ENCODE results near the gene UCK2. TPM values are rescaled to one million over a fixed set of nuclear protein-coding genes. Genes with fewer than 3 reads are reported as not detected.

The UCK2 gene
- total RNA-seq, 1 donor from 2014 or later, result 110 TPM

DNA sequence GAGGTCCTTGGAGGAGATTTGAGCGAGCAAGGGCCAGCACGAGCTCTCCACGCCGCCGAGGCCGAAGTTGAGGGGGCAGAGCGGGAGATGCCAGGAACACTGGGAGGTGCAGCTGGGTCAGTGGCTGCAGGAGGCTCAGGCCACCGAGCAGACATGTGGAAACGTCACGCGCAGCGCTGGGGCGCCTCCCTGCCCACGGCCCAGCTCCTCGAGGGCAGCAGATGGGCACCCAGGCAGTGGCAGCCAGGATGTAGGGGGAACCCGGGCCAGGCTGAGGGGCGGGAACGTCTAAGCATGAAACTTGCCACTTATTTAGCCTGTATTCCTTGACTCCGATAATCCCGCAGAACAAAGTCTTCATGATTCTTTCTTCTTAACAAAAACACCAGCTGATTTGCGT lies 114.1 kb downstream of the UCK2 start:
- H3K27ac Mint-ChIP-seq, result no peak overlapping the region

DNA sequence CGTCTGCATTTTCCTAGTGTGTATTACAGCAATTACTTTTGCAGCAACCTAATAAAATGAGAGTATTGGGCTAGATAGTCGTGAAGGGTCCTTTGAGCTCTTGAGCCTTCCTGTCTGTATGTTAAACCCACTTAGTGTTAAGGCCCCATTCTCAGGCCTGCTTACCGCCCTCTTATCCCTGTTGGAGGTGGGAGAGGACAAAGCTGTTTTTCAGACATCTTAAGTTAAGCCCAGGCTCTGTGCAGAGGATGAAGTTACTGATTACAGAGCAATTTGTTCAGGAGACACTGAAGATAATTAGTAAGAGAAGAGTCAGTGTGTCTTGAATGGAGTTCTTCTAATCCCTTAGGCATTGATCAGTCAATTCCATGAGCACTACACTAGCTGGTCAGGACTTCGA lies 114.6 kb downstream of the UCK2 start:
- peaks cover 9% of the 10 kb centered on the region for H3K27me3 Mint-ChIP-seq
- intact Hi-C loops (cut with micrococcal nuclease), result no loop called here
- H3K36me3 Mint-ChIP-seq (ENCODE audit: low read depth), result no peaks in the 10 kb centered on the region
- H3K4me3 Mint-ChIP-seq, result no peak overlapping the region
- no peak for DNase-seq
- no peak overlapping the region for H3K27ac Mint-ChIP-seq
- no peaks in the 10 kb centered on the region for H3K9me3 Mint-ChIP-seq
- H3K4me1 Mint-ChIP-seq, result peaks cover 2% of the 10 kb centered on the region

More for the DNA sequence above, 114.1 kb downstream of the UCK2 start:
- H3K4me1 Mint-ChIP-seq, result peaks cover 2% of the 10 kb centered on the region
- no peak for DNase-seq
- H3K9me3 Mint-ChIP-seq, result no peaks in the 10 kb centered on the region
- H3K4me3 Mint-ChIP-seq, result no peak overlapping the region
- H3K27me3 Mint-ChIP-seq, result peaks cover 9% of the 10 kb centered on the region
- no peaks in the 10 kb centered on the region for H3K36me3 Mint-ChIP-seq (ENCODE audit: low read depth)
- intact Hi-C loops (cut with micrococcal nuclease), result no loop called here

DNA sequence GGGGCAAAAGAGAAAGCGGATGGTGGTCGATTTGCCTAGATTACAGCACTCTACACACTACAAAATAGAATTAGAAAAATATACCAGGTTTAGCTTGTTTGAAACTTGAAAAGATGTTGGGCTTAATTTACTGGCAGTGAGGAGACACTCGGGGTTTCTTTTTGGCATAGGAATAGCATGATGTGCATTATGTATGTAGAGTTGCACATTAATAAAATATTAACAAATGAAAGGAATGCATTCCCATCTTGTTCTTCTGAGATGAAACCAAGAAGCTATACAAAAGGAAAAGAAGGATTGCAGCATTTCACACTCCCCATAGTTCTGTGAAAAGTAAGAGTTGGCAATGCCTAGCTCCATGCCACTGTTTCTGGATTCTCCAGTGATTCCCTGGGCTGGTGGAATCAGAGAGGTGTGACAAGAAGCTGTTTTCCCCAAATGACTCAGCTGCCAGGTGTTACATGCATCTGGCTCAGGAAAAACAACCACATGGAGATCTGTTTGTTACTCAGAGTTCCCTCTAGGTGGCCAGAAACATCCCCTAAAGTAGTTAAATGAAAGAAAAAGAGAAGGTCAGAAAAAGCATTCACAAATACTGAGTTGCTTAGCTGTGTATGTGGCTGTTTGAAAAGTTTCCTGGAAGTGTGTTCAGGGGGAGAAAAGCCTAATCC lies 115.6 kb downstream of the UCK2 start:
- H3K9me3 Mint-ChIP-seq, result no peaks in the 10 kb centered on the region
- H3K36me3 Mint-ChIP-seq (ENCODE audit: low read depth), result no peaks in the 10 kb centered on the region
- H3K27me3 Mint-ChIP-seq, result peaks cover 11% of the 10 kb centered on the region
- peaks cover 2% of the 10 kb centered on the region for H3K4me1 Mint-ChIP-seq
- DNase-seq, result no peak
- no peak overlapping the region for H3K27ac Mint-ChIP-seq
- intact Hi-C loops (cut with micrococcal nuclease), result no loop called here
- H3K4me3 Mint-ChIP-seq, result no peak overlapping the region

DNA sequence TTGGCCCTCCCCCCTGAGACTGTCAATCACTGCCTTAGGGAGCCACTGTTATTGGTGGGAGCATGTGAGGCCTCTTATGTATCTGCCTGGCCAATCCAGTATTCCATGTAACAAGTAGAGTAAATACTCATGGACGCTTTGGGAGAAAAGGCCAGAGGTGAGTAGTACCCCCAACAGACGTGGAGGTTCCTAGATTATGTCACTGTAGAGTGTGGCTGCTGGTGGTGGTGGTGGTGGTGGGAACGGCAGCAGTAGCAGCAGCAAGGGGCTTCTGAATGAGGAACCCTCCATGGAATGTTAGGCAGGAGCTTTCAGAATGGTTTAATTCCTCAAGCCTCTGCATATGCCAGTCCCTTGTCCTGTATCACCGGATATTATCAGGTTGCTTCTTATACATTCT lies 118.5 kb downstream of the UCK2 start:
- no peak for DNase-seq
- intact Hi-C loops (cut with micrococcal nuclease), result no loop called here
- Mint-ChIP-seq H3K4me1 (peaks cover 2% of the 10 kb centered on the region), H3K9me3 (no peaks in the 10 kb centered on the region), H3K36me3 (ENCODE audit: low read depth) (no peaks in the 10 kb centered on the region), H3K4me3 (no peak overlapping the region), H3K27ac (no peak overlapping the region), H3K27me3 (peaks cover 11% of the 10 kb centered on the region)

DNA sequence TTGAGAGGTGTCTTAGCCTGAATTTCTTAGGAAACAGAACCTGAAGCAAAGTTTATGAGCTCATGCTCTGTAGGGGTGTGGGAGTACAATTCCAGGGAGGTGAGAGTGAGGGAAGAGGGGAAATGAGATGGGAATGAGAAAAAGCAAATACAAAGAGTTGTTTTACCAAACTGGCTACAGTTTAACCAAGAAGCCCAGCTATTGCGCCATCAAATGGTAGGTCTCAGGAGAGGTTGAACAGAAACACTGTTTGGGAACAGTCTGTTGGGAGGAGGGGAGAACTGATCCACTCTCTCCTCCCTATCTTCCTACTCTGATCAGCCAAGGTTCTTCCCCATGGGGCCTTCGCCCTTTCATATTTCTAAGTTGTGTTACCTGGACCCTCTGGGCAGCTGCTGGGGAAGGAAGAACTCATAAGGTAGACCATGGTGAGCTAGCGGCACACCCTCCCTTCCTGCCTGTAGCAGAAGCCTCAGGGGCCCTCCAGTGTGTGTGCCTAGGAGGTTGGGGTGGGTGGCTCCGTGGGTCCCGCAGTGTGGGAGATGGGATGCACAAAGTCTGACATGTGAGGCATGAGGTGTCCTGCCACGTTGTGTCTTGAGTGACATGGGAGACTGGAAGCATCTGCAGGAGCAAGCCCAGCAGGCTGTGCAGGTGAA lies 120.5 kb downstream of the UCK2 start:
- no peak overlapping the region for H3K4me3 Mint-ChIP-seq
- DNase-seq, result no peak
- peaks cover 8% of the 10 kb centered on the region for H3K27me3 Mint-ChIP-seq
- intact Hi-C loops (cut with micrococcal nuclease), result no loop called here
- H3K4me1 Mint-ChIP-seq, result peaks cover 2% of the 10 kb centered on the region
- no peak overlapping the region for H3K27ac Mint-ChIP-seq
- H3K36me3 Mint-ChIP-seq (ENCODE audit: low read depth), result no peaks in the 10 kb centered on the region
- no peaks in the 10 kb centered on the region for H3K9me3 Mint-ChIP-seq

- Mint-ChIP-seq H3K27ac (no peak overlapping the region), H3K4me1 (no peaks in the 10 kb centered on the region), H3K36me3 (ENCODE audit: low read depth) (no peaks in the 10 kb centered on the region), H3K27me3 (peaks cover 8% of the 10 kb centered on the region), H3K9me3 (no peaks in the 10 kb centered on the region), H3K4me3 (no peak overlapping the region)
- intact Hi-C loops (cut with micrococcal nuclease), result no loop called here
- no peak for DNase-seq
These were observed 122.1 kb downstream of the UCK2 start for GRCh38 chr1:165949335-165950130.

GRCh38 chr1:165954940-165955339 lies 127.5 kb downstream of the UCK2 start:
- no peak overlapping the region for H3K4me3 Mint-ChIP-seq
- no peaks in the 10 kb centered on the region for H3K4me1 Mint-ChIP-seq
- intact Hi-C loops (cut with micrococcal nuclease), result no loop called here
- H3K27me3 Mint-ChIP-seq, result no peaks in the 10 kb centered on the region
- no peak for DNase-seq
- no peak overlapping the region for H3K27ac Mint-ChIP-seq
- no peaks in the 10 kb centered on the region for H3K36me3 Mint-ChIP-seq (ENCODE audit: low read depth)
- H3K9me3 Mint-ChIP-seq, result no peaks in the 10 kb centered on the region

DNA sequence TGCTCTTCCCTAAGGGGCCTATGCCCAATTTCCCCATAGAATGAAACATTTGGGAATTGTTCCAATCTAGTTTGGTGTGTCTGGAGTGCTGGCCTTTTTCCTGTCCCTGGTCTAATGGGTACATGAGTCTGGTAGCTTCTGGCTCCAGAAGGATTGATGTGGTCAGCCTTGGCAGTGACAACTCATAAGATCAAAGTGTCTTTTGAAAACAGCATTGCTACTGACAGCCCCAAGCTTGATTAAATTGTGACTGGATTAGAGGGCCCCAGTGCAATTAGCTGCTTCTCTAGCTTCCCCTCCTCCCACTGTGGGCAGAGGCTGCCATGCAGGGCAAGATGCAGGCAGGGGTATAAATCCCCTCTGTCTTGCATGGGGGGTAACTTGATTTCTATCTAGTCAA lies 130.9 kb downstream of the UCK2 start:
- no peaks in the 10 kb centered on the region for H3K27me3 Mint-ChIP-seq
- intact Hi-C loops (cut with micrococcal nuclease), result no loop called here
- H3K36me3 Mint-ChIP-seq (ENCODE audit: low read depth), result no peaks in the 10 kb centered on the region
- no peaks in the 10 kb centered on the region for H3K4me1 Mint-ChIP-seq
- no peak overlapping the region for H3K4me3 Mint-ChIP-seq
- H3K9me3 Mint-ChIP-seq, result no peaks in the 10 kb centered on the region
- DNase-seq, result no peak
- no peak overlapping the region for H3K27ac Mint-ChIP-seq

GRCh38 chr1:165960136-165960535 lies 132.7 kb downstream of the UCK2 start:
- Mint-ChIP-seq H3K9me3 (no peaks in the 10 kb centered on the region), H3K4me1 (no peaks in the 10 kb centered on the region), H3K27ac (no peak overlapping the region), H3K36me3 (ENCODE audit: low read depth) (no peaks in the 10 kb centered on the region), H3K27me3 (peaks cover 2% of the 10 kb centered on the region), H3K4me3 (no peak overlapping the region)
- intact Hi-C loops (cut with micrococcal nuclease), result no loop called here
- no peak for DNase-seq

DNA sequence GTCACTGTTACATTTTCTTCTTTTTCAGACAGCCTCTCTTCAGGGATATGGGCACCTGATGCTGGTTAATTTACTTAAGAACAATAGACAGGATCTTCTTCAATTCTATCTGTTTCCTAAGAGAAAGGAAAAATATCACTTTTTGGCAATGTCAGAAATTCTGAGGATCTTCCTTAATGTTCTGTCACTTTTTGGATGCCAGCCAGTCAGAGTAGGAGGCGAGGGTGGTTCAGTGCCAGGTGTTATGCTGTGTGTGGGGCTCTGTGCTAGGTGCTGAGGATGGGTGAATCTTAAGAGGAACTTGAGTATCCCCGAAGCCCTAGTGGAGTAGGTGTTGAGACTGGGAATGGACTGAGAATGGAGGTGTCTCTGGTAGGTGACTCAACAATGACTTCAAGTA lies 133.5 kb downstream of the UCK2 start:
- Mint-ChIP-seq H3K27ac (no peak overlapping the region), H3K9me3 (no peaks in the 10 kb centered on the region), H3K4me1 (no peaks in the 10 kb centered on the region), H3K4me3 (no peak overlapping the region), H3K27me3 (peaks cover 4% of the 10 kb centered on the region), H3K36me3 (ENCODE audit: low read depth) (no peaks in the 10 kb centered on the region)
- intact Hi-C loops (cut with micrococcal nuclease), result no loop called here
- no peak for DNase-seq

Other genes with a start within 250 kb of the UCK2 start
- 25.7 and 28.1 TPM in 2 replicates for gene MGST3, start 196.4 kb upstream of the UCK2 start, total RNA-seq
- gene ALDH9A1, start 129.1 kb upstream of the UCK2 start, total RNA-seq, result 41.8 and 43.8 TPM in 2 replicates
- gene TMCO1, start 58.7 kb upstream of the UCK2 start, total RNA-seq, result 91.8 and 94.3 TPM in 2 replicates

Measured in activated CD4-positive, alpha-beta T cell treated with anti-CD3 and anti-CD28 coated beads, Interleukin-2, amount 10 ng/mL, durations not matched to agents 24 days and 14 days (primary cell).